Neuron (in vitro differentiated cells): Measurements from ENCODE around the gene OR4D2.
"Not testable (repeated sequence)": the region's sequence is repeated elsewhere in the genome, so short reads cannot be mapped to it uniquely, and the experiment has no call there.

Experiments used
- H2AFZ ChIP-seq: one replicate; pipeline ENCODE4 v1.6.1; 2013; ENCODE audit warnings: low read depth, mild to moderate bottlenecking, inconsistent platforms, low read length, moderate library complexity
- H3K27me3 ChIP-seq: one replicate; pipeline ENCODE4 v1.6.1; 2013; ENCODE audit warnings: low read length; ENCODE audit not compliant: insufficient read depth
- H3K36me3 ChIP-seq: one replicate; pipeline ENCODE4 v1.6.1; 2013; ENCODE audit warnings: low read length; ENCODE audit not compliant: insufficient read depth
- H3K4me1 ChIP-seq: one replicate; pipeline ENCODE4 v1.6.1; 2013; ENCODE audit warnings: low read length; ENCODE audit not compliant: insufficient read depth
- H3K4me3 ChIP-seq: 2 replicates; pipeline ENCODE4 v1.5.1; 2013; ENCODE audit warnings: mild to moderate bottlenecking, low read length, moderate library complexity
- H3K9me3 ChIP-seq: one replicate; pipeline ENCODE4 v1.6.1; 2013; ENCODE audit warnings: low read length

Gene OR4D2

DNA sequence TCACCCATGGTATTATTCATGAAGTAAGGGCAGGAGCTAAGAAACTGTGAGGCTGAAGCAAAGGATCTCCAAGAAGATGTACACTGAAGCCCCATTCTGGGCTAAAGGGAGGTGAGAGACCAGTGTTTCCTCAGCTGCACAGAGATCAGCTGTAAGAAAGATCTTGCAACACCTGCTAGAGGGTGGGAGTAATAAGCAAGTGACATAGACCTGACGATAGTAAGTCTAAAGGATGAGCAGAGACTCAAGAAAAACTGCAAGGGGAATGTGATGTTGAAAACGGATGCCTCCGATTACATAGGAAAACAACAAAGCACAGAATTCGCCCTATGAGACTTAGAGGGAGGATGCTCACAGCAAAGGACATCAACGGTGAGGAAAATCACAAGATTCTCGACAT, at the start of gene OR4D2:
Gene OR4D2, plus strand, starts transcription at position 301 of the 400 bp plus-strand sequence. CDS start 2,674 bp downstream, outside the sequence.
- H3K36me3 ChIP-seq, result no peaks in the 10 kb centered on the region
- peaks cover 18% of the 10 kb centered on the region for H3K27me3 ChIP-seq
- H3K4me3 ChIP-seq, result no peak within 1 kb of the TSS
- no peaks in the 10 kb centered on the region for H3K4me1 ChIP-seq
- H3K9me3 ChIP-seq, result peaks cover 5% of the 10 kb centered on the region
- no peak within 1 kb of the TSS for H2AFZ ChIP-seq

DNA sequence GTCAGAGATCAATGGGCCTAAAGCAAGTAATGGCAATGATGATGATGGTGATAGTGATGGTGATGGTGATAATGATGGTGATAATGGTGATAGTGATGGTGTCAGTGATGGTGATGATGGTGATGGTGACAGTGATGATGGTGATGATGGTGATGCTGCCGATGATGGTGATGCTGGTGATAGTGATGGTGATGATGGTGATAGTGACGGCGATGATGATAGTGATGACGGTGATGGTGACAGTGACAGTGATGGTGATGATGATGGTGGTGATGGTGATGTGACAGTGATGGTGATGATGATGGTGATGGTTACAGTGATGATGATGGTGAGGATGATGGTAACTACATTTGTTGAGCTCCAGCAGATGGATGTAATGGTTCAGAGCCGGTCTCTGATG, 49.4 kb upstream of the OR4D2 start:
- Histone ChIP-seq H3K27me3 (peaks cover 10% of the 10 kb centered on the region), H3K4me1 (no peaks in the 10 kb centered on the region), H3K9me3 (no peaks in the 10 kb centered on the region), H3K4me3 (no peak overlapping the region), H3K36me3 (no peaks in the 10 kb centered on the region), H2AFZ (no peak overlapping the region)

DNA sequence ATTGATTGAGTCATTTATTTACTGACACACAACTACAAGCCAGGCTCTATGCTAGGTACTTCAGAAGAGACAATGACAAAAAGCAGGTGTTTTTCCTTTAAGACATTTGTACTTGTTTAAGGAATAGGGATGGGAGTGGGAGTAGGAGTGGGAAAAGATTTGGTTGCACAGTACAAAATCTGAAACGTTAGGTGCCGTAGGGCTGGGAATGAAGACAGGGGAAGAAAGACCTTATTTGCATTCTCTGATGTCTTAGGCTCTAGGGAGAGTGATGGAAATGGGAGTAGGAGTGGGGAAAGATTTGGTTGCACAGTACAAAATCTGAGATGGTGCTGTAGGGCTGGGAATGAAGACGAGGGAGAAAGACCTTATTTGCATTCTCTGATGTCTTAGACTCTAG, 47.3 kb upstream of the OR4D2 start:
- Histone ChIP-seq H3K4me1 (no peaks in the 10 kb centered on the region), H3K4me3 (no peak overlapping the region), H3K27me3 (peaks cover 11% of the 10 kb centered on the region), H3K9me3 (no peaks in the 10 kb centered on the region), H3K36me3 (no peaks in the 10 kb centered on the region), H2AFZ (no peak overlapping the region)

DNA sequence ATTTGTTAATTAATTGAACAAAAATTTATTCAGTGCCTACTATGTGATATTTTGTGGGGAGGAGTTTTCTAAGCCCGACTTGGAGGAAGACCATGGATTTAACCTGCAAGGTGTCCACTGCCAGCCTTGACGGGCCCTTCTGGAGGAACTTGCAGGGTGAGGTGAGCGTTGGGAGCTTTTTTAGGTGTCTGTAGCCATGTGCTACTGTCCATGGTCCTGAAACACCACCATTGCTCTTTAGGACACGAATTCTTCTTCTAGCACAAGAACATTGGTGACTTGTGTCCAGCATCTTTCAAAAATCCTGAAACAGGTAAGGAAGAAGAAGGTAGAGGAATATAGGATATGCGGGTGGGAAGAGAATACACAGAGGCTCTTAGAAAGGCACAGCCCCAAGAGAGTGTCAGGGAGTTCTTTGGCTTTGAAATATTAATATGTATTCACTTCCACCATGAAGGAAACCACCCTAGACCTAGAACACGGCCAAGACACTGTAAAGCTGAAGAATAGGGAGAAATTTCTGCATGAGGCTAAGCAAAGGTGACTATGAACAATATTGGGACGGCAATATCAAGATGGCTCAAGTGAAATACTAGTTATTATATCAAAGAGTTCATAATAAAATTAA, 46.5 kb upstream of the OR4D2 start:
- Histone ChIP-seq H3K27me3 (peaks cover 5% of the 10 kb centered on the region), H3K9me3 (no peaks in the 10 kb centered on the region), H2AFZ (no peak overlapping the region), H3K4me1 (no peaks in the 10 kb centered on the region), H3K36me3 (no peaks in the 10 kb centered on the region), H3K4me3 (no peak overlapping the region)

DNA sequence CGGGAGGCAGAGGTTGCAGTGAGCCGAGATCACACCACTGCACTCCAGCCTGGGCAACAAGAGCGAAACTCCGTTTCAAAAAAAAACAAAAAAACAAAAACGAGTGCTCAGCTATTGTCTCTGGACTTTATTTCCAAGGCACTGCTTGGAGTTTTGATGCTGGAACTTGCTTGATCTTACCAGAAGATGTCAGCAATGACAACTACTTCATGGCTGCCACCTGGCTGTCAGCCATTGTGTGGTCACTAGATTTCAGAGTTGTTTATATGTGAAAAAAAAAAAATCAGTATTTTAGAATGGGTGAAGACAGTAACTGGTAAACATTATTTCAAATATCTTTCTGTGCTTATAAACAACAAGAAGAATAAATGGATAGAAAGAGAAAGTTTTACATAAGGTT, 44.9 kb upstream of the OR4D2 start:
- Histone ChIP-seq H3K36me3 (no peaks in the 10 kb centered on the region), H2AFZ (no peak overlapping the region), H3K4me3 (no peak overlapping the region), H3K4me1 (no peaks in the 10 kb centered on the region), H3K9me3 (no peaks in the 10 kb centered on the region), H3K27me3 (peaks cover 5% of the 10 kb centered on the region)

DNA sequence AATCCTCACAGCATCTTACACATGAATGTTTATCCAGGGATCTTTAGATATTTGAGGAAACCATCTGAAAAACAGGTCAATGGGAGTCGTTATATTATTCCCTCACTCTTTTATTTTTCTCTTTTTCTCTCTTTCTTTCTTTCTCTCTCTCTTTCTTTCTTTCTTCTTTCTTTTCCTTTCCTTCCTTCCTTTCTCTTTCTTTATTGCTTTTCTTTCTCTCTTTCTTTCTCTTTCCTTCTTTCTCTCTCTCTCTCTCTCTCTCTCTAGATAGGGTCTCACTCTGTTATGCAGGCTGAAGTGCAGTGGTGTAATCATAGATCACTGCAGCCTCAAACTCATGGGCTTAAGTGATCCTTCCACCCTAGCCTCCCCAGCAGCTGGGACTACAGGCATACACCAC, 38.9 kb upstream of the OR4D2 start:
- H3K27me3 ChIP-seq, result peaks cover 4% of the 10 kb centered on the region
- H3K9me3 ChIP-seq, result no peaks in the 10 kb centered on the region
- H3K4me1 ChIP-seq, result no peaks in the 10 kb centered on the region
- H3K36me3 ChIP-seq, result no peaks in the 10 kb centered on the region
- H2AFZ ChIP-seq, result no peak overlapping the region
- H3K4me3 ChIP-seq, result no peak overlapping the region

DNA sequence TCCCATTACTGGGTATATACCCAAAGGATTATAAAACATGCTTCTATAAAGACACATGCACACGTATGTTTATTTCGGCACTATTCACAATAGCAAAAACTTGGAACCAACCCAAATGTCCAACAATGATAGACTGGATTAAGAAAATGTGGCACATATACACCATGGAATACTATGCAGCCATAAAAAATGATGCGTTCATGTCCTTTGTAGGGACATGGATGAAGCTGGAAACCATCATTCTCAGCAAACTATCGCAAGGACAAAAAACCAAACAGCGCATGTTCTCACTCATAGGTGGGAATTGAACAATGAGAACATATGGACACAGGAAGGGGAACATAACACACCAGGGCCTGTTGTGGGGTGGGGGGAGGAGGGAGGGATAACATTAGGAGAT, 34.1 kb upstream of the OR4D2 start:
- H3K27me3 ChIP-seq, result peaks cover 26% of the 10 kb centered on the region
- H3K4me3 ChIP-seq, H3K36me3 ChIP-seq, H3K4me1 ChIP-seq, H2AFZ ChIP-seq, H3K9me3 ChIP-seq: not testable (repeated sequence)

DNA sequence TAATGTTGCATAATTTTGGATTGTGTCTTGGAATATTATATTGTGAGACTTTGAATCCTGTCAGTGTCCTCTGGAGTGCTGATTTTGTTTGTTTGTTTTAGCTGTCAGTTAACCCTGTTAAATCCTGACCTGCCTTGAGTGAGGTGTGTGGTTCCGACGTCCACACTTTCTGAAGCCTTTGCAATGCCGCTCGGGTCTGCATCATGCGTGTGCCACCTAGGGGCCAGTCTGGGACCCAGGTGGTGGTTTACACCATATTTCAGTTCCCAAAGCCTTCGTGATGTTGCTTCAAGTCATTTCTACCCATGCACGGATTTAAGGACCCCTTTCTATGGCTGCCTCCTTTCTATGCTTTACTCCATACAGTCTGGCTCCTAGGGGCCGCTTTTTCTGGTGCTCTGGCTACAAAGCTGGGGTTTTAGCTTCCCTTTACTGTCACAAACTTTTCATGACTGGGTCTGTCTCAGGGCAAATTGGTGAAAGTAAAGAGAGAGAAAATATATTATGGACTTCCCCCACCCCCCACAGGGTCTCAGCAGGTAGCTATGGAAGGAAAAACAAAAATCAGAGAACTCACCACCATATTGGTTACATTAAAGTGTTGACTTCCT, 30.0 kb upstream of the OR4D2 start:
- Histone ChIP-seq H3K9me3 (no peaks in the 10 kb centered on the region), H3K36me3 (no peaks in the 10 kb centered on the region), H3K4me3 (no peak overlapping the region), H2AFZ (no peak overlapping the region), H3K27me3 (peaks cover 29% of the 10 kb centered on the region), H3K4me1 (no peaks in the 10 kb centered on the region)

DNA sequence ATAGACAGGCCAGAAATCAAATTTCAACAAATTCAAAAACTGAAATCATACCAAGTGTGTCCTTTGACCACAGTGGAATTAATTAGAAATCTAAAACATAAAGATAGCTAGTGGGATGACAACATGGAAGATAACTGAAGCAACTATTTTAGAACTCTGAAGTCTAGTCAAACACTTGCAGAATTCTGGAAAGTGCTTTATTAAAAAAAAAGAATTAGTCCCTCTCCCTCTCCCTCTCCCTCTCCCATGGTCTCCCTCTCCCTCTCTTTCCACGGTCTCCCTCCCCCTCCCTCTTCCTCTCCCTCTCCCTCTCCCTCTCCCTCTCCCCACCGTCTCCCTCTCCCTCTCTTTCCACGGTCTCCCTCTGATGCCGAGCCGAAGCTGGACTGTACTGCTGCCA, 25.3 kb upstream of the OR4D2 start:
- Histone ChIP-seq H3K9me3 (peaks cover 6% of the 10 kb centered on the region), H2AFZ (no peak overlapping the region), H3K36me3 (no peaks in the 10 kb centered on the region), H3K4me1 (no peaks in the 10 kb centered on the region), H3K27me3 (peaks cover 12% of the 10 kb centered on the region), H3K4me3 (no peak overlapping the region)

DNA sequence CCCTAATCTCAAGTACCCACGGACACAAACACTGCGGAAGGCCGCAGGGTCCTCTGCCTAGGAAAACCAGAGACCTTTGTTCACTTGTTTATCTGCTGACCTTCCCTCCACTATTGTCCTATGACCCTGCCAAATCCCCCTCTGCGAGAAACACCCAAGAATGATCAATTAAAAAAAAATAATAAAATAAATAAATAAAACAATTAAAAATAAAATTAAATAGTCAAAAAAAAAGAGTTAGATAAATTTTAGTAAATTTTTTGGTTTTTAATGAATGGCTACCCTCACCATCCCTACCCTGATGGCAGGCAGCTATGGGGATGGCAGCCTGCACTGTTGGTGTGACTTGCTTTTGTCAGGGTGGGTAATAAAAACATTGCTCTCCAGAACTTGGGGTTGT, 23.4 kb upstream of the OR4D2 start:
- not testable (repeated sequence) for H3K4me1 ChIP-seq, H3K36me3 ChIP-seq, H3K27me3 ChIP-seq, H3K4me3 ChIP-seq, H3K9me3 ChIP-seq, H2AFZ ChIP-seq

DNA sequence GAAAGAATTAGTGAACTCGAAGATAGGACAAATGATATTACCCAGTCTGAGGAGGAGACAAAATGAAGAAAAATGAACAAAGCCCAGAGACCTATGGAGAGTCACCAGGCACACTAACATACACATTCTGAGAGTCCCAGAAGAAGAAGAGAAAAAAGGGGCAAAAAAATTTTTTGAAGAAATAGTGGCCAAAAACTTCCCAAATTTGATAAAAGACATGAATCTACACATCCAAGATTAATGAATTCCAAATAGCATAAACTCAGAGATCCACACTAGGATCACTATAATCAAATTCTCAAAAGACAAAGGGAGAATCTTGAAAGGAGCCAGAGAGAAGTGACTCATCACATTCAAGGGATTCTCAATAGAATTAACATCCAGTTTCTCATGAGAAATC, 22.0 kb upstream of the OR4D2 start:
- Histone ChIP-seq H2AFZ (no peak overlapping the region), H3K4me1 (no peaks in the 10 kb centered on the region), H3K36me3 (no peaks in the 10 kb centered on the region), H3K9me3 (peaks cover 6% of the 10 kb centered on the region), H3K4me3 (no peak overlapping the region), H3K27me3 (peaks cover 19% of the 10 kb centered on the region)

DNA sequence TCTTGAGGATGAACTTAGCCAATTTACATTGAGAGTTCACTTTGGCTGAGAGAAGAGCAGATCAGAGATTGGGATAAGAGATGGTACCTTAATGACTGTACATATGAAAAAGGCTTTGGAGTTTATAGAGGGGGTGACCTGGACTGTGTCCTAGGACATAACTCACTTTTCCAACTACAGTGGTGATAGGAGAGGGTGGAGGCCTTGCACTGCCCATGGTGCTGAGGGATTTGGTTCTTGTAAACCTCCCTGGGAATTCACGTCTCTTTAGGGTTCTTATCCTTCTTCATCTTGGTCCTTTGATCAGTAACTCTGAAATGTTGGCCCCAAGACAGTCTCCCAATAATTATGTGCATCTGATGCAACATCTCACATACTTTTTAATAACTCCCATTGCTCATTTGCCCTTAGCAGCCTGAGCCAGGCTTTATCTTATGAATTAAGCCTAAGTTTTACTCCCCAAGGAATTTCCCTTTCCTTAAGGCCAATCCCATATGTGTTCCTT, 18.8 kb upstream of the OR4D2 start, which contains the start of gene OR4D1:
Gene OR4D1, plus strand, starts transcription at position 455 of the 505 bp plus-strand sequence. CDS start 6,770 bp downstream, outside the sequence.
- Histone ChIP-seq H2AFZ (no peak within 1 kb of the TSS), H3K4me3 (no peak within 1 kb of the TSS), H3K27me3 (peaks cover 31% of the 10 kb centered on the region), H3K4me1 (no peaks in the 10 kb centered on the region), H3K9me3 (peaks cover 6% of the 10 kb centered on the region), H3K36me3 (no peaks in the 10 kb centered on the region)

DNA sequence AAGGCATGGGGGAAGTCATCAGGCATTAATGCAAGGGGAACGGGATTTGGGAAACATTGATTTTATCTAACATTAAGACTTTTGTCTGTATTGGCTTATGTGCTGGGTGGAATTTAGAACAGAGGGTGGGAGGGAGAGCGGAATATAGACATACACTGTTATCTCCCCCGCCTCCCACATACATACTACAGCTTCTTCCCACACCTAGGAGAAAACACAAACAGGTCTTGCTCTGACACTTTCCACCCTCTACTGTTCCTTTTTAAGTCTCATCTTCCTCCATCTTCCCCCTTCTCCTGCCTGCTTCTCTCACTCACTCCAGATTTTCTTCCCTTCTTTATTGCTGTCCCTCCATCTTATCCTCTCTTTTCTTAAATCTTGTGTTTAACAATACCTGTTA, 18.2 kb upstream of the OR4D2 start:
- Histone ChIP-seq H3K4me3 (no peak overlapping the region), H2AFZ (no peak overlapping the region), H3K9me3 (peaks cover 6% of the 10 kb centered on the region), H3K4me1 (no peaks in the 10 kb centered on the region), H3K36me3 (no peaks in the 10 kb centered on the region), H3K27me3 (peaks cover 31% of the 10 kb centered on the region)

DNA sequence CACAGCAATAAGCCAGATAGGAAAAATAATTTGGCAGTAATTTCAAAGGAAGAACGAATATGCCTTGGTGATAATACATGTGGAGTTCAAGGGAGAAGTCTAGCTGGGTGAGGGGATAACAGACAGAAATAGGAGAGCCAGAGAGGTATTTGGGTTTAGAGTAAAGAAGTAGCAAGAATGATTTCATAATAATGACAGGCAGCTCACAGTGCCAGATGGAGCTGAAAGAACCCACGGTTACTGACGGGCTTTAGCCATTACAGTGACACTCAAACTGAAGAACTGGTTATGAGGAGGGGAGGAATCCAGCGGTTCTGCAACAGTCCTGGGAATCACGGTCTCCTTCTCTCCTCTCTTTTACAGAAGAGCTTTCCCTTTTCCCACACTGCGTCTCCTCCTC, 16.4 kb upstream of the OR4D2 start:
- Histone ChIP-seq H3K27me3 (peaks cover 41% of the 10 kb centered on the region), H3K36me3 (no peaks in the 10 kb centered on the region), H3K4me1 (no peaks in the 10 kb centered on the region), H2AFZ (no peak overlapping the region), H3K4me3 (no peak overlapping the region), H3K9me3 (no peaks in the 10 kb centered on the region)
